ENCODE data around the gene PNMT.

The PNMT gene, protein sequence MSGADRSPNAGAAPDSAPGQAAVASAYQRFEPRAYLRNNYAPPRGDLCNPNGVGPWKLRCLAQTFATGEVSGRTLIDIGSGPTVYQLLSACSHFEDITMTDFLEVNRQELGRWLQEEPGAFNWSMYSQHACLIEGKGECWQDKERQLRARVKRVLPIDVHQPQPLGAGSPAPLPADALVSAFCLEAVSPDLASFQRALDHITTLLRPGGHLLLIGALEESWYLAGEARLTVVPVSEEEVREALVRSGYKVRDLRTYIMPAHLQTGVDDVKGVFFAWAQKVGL

GRCh38 chr17:39667945-39668924 lies at the start of gene PNMT:
PNMT (plus strand) TSS chr17:39668453; CDS start chr17:39668476, 23 bp downstream.
- DNase-seq, result peak; percentile 83

- DNase-seq, result no peak
Observed at GRCh38 chr17:39618956-39619785, 49.1 kb upstream of the PNMT start.

- no peak for DNase-seq
Observed at GRCh38 chr17:39619786-39620101, 48.5 kb upstream of the PNMT start.

- DNase-seq, result peak; percentile 90
Observed at GRCh38 chr17:39621523-39622379, 46.5 kb upstream of the PNMT start.

DNA sequence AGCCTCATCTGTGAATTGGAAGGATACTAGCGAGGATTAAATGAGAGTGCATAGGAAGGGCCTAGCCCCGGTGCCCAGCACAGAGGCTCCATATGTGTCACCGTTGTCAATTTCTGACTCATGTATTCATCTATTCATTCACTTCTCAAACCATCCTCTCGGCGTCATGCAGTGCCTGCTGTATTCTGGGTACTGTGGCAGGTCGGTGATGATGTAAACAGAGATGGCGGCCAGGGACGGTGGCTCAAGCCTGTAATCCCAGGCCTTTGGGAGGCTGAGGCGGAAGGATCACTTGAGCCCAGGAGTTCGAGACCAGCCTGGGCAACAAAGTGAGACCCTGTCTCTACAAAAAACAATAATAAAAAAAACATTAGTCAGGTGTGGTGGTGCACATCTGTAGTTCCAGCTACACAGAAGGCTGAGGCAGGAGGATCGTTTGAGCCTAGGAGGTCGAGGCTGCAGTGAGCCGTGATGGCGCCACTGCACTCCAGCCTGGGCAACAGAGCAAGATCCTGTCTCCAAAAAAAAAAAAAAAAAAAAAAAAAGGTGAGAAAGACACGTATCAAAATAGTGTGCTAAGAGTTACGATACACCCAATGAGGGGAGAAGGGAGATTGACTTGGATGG lies 45.8 kb upstream of the PNMT start:
- peak; percentile 69 for DNase-seq

DNA sequence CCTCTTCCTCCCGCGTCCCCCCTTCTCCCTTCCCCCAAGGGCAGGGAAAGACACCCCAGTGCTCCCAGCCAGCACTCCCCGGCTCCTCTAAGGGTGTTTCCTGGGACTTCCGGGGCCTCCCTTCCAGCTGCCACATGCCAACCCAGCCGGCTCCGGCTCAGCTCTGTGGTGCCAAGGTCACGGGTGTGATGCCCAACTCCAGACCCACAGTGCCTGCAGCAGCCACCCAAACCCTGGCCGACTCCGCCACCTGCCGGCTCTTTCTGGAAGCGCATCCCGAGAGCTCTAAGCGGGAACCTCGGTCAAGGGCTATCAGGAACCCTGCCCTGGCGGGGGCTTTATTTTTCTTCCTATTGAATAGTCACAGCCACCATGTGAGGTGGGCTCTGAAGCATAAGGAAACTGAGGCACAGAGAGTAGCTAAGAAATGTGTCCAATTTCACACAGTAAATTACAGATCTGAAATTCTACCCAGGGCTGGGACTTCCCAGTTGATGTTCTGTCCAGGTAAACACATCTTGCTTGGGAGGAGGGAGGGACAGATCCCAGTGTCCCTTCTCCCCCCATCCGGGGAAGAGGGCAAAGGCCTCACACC lies 44.8 kb upstream of the PNMT start:
- peak; percentile 92 for DNase-seq

DNA sequence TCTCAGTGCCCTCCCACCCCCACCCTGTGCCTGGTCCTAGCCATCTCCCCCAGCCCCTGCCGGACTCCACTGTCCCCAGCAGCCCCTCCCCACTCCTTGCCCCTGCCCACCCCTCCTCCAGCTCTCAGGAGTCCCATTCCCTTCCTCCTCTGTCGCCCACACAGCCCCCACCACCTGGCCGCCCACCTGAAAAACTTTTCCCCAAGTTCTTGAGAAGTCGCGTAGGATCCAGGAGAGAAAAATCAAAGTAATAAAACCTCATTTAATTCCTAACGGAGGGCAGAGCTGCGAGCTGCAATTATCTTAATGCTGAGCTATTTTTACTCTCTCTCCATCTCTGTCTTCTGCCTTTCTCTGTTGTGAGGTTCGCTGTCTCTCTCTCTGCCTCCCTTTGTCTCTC lies 43.9 kb upstream of the PNMT start:
- DNase-seq, result no peak

DNA sequence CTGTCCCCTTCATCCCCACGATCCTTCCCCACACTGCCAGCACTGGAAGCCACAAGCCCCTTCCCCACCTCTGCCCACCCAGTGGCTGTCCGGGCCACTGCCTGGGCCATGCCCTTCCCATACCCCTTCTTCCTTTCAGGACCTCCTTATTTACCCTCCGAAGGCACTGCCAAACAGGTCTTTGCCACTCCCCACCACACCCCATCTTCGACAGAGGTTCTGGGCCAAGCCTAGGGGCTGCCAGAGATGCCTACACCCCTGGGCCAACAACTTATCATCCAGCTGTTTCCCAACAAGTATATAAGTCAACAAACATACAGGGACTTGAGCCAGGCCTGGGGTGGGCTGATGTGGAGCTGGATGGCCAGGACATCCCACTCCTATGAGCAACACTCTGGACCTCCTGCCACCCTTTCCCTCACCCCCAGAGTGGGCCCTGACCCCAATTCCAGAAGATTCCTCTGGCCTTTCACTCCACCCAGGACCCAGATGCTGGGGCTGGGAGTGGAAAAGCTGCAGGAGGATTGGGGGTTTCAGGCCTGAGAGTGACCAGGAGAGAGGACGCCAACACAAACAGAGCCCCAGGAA lies 43.0 kb upstream of the PNMT start:
- no peak for DNase-seq

- peak; percentile 39 for DNase-seq
Observed at GRCh38 chr17:39626171-39627046, 41.8 kb upstream of the PNMT start, which contains the start of gene PPP1R1B. PPP1R1B (plus strand) TSS chr17:39626952; CDS start chr17:39627393, 441 bp downstream.

GRCh38 chr17:39627047-39627711 lies 41.1 kb upstream of the PNMT start:
- no peak for DNase-seq

DNA sequence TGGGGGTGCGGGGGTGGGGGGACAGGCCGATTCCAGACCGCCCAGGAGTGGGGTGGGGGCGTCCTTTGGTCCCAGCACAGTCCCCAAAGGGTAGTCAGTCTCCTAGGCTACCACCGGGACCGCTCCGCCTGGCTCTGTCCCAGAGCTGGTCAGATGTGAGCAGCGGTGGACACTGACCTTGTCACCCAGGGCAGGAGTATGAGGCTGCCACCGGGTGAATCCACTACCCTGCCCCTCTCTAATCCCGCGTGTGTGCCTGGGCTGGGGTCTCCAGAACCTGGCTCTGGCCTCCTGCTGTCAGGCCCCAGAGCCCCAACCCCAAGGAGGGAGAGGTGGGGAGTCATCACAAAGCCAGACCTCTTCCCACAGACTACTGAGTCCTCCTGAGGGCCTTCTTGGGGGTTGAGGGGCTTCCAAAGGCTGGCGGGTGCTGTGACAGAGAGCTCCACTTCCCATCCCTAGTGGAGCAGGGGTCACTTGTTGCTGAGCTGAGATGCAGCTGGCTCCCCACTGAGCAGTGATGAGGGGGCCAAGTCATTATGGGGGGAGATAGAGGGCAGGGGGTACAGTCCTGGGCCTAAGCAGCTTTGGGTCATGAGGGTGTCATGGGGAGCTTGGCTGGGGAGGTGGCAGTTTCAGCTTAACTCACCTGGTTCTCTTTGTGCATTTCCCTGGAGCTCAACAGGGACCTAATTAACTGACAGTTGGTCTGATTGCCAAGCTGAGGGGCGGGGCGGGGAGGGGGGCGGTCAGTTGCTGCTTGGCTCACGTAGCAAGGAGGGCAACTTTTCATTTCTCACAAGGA lies 40.3 kb upstream of the PNMT start:
- no peak for DNase-seq

DNA sequence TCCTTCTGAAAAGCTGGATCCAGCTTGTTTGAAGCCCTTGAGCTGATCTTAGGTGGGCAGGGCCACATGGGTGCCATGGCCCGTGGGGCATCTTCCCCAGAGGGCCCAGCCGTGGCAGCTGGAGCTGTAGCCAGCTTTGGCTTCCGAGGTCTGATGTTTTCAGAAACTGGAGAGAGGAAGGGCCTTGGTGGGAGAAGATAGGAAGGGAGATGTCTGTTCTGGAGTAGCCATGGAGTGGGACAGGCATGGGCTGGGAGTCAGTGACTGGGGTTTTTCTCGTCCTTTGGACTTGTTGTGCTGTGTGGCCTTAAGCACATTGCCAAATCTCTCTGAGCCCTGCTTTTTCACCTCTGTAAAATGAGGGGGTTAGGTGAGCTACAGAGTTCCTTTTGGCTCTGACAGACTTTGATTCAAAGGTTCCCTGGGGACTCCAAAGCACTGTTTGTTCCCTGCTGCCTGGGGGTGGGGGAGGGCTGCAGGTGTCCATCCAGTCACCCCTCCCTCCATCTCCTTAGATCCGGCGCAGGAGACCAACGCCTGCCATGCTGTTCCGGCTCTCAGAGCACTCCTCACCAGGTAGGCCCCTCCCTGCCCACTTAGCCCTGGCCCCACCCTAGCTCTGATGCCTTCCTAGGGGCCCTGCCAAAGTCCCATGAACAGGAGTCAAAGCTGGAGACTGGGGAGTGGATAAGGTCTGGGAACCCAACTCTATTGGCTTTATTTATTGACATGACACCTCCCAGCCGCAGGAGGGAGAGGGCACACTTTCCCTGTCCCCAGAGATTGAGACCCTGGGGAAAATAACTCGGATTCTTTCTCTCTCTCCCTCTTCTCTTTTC lies 39.4 kb upstream of the PNMT start:
- DNase-seq, result no peak

GRCh38 chr17:39629494-39629880 lies 38.8 kb upstream of the PNMT start:
- DNase-seq, result no peak

DNA sequence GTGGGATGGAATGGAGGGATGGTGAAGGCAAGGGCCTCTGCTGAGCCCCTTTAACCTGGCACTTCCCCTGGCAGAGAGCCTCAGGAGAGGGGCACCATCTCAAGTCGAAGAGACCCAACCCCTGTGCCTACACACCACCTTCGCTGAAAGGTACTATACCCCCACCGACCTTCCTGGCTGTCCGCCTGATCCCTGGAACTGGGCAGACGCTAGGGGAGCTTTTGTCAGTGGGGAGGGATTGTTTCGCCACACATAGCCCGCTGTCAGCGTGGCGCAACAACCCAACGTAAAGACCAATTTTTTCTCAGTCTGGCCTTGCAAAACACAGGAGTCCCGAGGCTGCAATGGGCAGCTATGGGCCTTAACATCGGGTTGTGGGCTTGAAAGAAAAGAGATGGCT lies 38.4 kb upstream of the PNMT start:
- DNase-seq, result no peak

GRCh38 chr17:39631403-39631802 lies 36.9 kb upstream of the PNMT start:
- DNase-seq, result no peak

DNA sequence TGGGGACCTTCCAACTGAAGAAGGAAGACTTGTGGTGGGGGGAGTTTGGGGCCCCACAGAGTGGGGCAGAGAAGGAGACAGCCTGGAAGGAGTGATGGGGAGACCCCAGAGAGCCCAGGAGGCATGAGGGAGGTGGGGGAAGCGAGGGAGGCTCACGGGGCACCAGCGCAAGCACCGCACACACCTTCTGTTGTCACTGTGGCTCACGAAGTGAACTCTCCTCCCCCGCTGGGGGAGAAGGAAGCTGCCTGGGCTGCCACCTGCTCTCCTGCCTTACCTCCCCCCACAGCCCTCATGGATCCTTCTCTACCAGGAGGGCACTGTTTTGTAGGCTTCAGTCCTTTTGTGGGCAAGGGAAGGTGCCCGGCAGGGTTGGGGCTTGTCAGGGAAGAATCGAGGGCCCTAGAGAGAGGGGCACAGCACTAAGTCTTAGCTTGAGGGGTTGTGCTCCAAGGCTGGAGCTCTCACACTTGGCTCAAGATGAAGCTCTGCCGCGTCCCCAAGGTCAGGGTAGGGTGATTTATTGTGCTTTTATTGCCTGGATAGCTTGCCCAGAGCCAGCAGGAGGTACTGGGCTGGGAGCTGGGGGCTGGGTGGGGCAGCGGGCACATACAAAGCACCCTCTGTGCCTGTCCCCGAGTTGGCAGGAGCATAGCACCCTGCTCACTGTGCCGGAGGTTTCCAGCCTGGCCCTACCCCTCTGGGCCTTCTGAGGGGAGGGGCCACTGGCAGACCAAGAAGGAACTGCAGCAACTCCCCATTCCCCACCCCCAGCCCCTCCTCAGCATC lies 35.9 kb upstream of the PNMT start:
- DNase-seq, result no peak

All from activated CD4-positive, alpha-beta T cell treated with anti-CD3 and anti-CD28 coated beads for 48 hours (primary cell).